AG09309 (cell line): Measurements from ENCODE around the gene FAM81A.
"Not testable (repeated sequence)": the region's sequence is repeated elsewhere in the genome, so short reads cannot be mapped to it uniquely, and the experiment has no call there.

Experiments used
- DNase-seq: peaks from one replicate; pipeline ENCODE4 v3.0.0-alpha.2; 2010; ENCODE audit warnings: low read depth
- H3K4me3 ChIP-seq: 2 replicates; pipeline ENCODE4 v1.5.1; 2011; ENCODE audit warnings: mild to moderate bottlenecking, low read depth, low read length, moderate library complexity; ENCODE audit not compliant: control insufficient read depth
- TF ChIP-seq, protein P1 (sequence below): IDR thresholded peaks from 2 replicates; pipeline ENCODE4 v1.5.1; 2011; ENCODE audit warnings: mild to moderate bottlenecking, low read depth, low read length, inconsistent platforms; ENCODE audit not compliant: insufficient read depth, control insufficient read depth; ENCODE audit errors: missing control alignments

Gene FAM81A

DNA sequence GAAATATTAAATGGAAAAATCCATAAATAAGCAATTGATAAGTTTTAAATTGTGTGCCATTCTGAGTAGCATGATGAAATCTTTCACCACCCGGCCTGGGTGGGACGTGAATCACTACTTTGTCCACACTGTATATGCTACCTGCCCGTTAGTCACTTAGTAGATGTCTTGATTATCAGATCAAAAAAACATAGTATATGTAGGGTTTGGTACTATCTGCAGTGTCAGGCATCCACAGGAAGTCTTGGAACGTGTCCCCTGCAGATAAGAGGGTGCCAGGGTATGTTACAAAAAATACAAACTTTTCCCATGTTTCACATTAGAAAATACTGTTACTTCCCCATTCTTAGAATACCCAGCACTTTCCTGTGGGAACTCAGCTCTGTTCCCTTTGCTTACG lies 35.2 kb downstream of the FAM81A start:
- TF ChIP-seq, protein P1, sequence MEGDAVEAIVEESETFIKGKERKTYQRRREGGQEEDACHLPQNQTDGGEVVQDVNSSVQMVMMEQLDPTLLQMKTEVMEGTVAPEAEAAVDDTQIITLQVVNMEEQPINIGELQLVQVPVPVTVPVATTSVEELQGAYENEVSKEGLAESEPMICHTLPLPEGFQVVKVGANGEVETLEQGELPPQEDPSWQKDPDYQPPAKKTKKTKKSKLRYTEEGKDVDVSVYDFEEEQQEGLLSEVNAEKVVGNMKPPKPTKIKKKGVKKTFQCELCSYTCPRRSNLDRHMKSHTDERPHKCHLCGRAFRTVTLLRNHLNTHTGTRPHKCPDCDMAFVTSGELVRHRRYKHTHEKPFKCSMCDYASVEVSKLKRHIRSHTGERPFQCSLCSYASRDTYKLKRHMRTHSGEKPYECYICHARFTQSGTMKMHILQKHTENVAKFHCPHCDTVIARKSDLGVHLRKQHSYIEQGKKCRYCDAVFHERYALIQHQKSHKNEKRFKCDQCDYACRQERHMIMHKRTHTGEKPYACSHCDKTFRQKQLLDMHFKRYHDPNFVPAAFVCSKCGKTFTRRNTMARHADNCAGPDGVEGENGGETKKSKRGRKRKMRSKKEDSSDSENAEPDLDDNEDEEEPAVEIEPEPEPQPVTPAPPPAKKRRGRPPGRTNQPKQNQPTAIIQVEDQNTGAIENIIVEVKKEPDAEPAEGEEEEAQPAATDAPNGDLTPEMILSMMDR: no peak
- no peak for DNase-seq
- H3K4me3 ChIP-seq: no peak overlapping the region

DNA sequence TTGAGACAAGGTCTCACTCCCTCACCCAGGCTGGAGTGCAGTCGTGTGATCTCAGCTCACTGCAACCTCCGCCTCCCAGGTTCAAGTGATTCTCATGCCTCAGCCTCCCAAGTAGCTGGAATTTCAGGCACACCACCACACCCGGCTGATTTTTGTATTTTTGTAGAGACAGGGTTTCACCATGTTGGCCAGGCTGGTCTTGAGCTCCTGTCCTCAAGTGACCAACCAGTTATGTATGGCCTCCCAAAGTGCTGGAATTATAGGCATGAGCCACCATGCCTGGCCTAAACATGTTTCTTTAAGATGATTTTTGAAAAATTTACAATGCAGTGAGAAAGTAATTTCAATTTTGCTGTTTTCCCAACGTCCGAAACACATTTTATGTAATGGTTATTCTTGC lies 37.2 kb downstream of the FAM81A start:
- DNase-seq, H3K4me3 ChIP-seq: not testable (repeated sequence)

DNA sequence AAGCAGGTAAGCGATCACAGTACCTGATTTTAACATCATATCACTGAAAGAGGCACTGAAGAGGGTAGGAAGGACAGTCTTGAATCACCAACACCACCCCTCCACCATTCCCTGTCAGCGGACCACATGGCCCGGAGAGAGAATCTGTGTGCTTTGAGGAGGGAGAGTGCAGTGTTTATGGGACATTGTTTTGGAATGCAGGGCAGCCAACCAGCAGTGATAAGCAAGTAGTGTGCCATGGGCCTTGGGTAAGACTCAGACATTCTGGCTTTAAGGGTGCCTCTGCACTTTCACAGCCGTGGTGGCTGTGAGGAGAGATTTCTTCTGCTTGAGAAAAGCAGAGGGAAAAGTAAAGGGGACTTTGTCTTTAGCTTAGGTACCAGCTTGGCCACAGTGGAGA lies 46.4 kb downstream of the FAM81A start:
- TF ChIP-seq, protein P1: no peak
- DNase-seq: no peak
- no peak overlapping the region for H3K4me3 ChIP-seq

DNA sequence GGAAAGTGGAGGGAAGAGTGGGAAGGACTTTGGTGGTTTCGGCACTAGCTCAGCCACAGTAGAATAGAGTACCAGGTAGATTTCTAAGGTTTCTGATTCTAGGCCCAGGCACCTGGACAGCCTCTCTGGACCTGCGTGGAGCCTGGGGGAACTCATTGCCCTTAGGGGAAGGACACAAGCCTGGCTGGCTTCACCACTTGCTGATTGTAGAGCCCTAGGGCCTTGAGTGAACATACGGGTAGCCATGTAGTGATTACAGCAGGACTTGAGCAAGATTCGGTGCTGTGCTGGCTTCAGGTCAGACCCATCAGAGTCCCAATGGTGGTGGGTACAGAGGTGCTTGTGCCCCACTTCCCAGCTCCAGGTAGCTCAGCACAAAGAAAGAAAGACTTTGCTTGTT lies 47.0 kb downstream of the FAM81A start:
- no peak overlapping the region for H3K4me3 ChIP-seq
- no peak for DNase-seq
- TF ChIP-seq, protein P1: no peak

DNA sequence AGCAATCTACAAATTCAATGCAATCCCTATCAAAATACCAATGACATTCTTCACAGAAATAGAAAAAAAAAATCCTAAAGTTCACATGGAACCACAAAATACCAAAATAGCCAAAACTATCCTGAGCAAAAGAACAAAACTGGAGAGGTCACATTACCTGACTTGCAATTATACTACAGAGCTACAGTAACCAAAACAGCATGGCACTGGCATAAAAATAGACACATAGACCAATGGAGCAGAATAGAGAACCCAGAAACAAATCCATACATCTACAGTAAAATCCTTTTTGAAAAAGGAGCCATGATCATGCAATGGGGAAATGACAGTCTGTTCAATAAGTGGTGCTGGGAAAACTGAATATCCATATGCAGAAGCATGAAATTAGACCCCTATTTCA lies 51.5 kb downstream of the FAM81A start:
- DNase-seq, H3K4me3 ChIP-seq: not testable (repeated sequence)

DNA sequence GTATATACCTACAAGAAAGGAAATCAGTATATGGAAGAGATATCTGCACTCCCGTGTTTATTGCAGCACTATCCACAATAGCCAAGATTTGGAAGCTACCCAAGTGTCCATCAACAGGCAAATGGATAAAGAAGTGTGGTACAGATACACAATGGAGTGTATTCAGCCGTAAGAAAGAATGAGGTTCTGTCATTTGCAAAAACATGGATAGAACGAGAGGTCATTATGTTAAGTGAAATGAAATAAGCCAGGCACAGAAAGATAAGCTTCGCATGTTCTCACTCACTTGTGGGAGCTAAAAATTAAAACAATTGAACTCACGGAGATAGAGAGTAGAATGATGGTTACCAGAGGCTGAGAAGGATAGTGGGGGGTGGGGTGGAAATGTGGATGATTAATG lies 53.1 kb downstream of the FAM81A start:
- no peak for DNase-seq
- TF ChIP-seq, protein P1: no peak

DNA sequence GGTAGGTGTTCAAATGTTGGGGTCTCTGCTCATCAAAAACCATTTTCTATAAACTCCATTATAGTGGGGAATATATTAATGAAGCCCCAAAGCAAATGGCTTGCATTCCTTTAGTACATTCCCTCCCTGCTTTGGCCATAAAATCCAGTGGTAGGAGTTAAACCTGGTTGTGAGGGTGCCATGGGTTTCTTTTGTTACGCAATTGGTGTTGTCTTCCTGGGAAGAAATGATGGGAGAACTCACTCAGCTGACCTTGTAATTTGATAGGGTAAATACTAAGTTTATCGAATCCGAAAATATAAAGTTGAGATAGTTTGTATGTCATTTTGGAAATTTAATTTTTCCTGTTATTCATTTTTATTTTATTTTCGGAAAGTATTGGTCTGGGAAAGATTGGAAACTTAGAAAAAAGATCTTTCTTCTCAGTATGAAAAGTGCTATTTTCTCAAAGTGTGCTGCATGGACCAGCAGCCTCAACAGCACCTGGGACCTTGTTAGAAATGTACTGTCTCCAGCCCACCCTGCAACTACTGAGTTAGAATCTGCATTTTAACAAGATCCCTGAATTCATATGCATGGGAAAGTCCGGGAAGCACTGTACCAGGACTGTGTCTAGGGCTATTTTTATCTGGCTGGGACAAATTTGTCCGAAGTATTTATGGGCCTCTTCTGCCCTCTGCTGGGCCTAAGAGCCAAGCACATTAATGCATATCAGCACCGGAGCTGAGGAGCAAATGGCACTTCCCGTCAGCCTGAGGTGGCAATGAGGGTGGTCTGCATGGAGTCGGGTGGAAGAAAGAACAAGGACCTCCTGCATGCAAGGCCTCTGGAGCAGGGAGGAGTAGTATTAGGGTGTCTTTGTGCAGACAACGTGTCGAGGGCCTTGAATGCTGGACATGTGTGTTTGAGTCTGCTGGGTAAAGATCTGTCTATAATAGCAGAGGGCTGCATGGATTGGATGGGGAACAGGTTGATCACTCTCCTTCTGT lies 54.7 kb downstream of the FAM81A start:
- H3K4me3 ChIP-seq: no peak overlapping the region
- DNase-seq: peak; percentile 24
- TF ChIP-seq, protein P1: peak; percentile 83

More for the DNA sequence above, 53.1 kb downstream of the FAM81A start:
- no peak overlapping the region for H3K4me3 ChIP-seq
